SHP77 (cell line): ENCODE data around the gene RAPGEF1.
A peak's percentile ranks its signal among the peaks of the same experiment; 100 is the strongest.

ENCODE experiments used
- DNase-seq, 2 experiments: peaks; one replicate each; lab custom pipeline; 2025; lab: John Stamatoyannopoulos, UW

The RAPGEF1 gene

GRCh38 chr9:131530546-131530919 is 209.3 kb downstream of the RAPGEF1 start:
- peak; percentile 41 to 55 for DNase-seq

GRCh38 chr9:131529597-131530545 is 210.0 kb downstream of the RAPGEF1 start:
- DNase-seq, result no peak

- DNase-seq, result no peak
Observed at GRCh38 chr9:131528886-131529505, 210.9 kb downstream of the RAPGEF1 start.

- no peak for DNase-seq
Observed at GRCh38 chr9:131528186-131528585, 211.7 kb downstream of the RAPGEF1 start.
